Thymus (tissue), 11 donors: ENCODE data around the gene HIVEP3. TPM values are rescaled to one million over a fixed set of nuclear protein-coding genes. Genes with fewer than 3 reads are reported as not detected.

Source experiments
- DNase-seq, 9 donors: peaks; one replicate each; pipeline ENCODE4 v3.0.0-alpha.2; 2013; ENCODE audit warnings: low spot score in 9 of 9, low read depth in 6 of 9, missing footprints in 1 of 9
- H3K27ac ChIP-seq, 2 donors: one replicate each; pipeline ENCODE4 v1.5.1; 2013; ENCODE audit warnings: control low read depth in 1 of 2, low read depth in 1 of 2, low read length in 1 of 2, mild to moderate bottlenecking in 1 of 2, moderate library complexity in 1 of 2
- H3K27me3 ChIP-seq, 2 donors: one replicate each; pipeline ENCODE4 v1.5.1; 2013; ENCODE audit warnings: low read length in 1 of 2; ENCODE audit not compliant: control insufficient read depth in 2 of 2, insufficient read depth in 1 of 2
- H3K36me3 ChIP-seq, 2 donors: one replicate each; pipeline ENCODE4 v1.5.1; 2013; ENCODE audit warnings: low read length in 1 of 2, mild to moderate bottlenecking in 1 of 2, moderate library complexity in 1 of 2; ENCODE audit not compliant: control insufficient read depth in 2 of 2, insufficient read depth in 2 of 2
- H3K4me1 ChIP-seq, 2 donors: one replicate each; pipeline ENCODE4 v1.5.1; 2013; ENCODE audit warnings: low read length in 2 of 2; ENCODE audit not compliant: control insufficient read depth in 2 of 2, insufficient read depth in 2 of 2
- H3K4me3 ChIP-seq, 2 donors: one replicate each; pipeline ENCODE4 v1.5.1; 2013; ENCODE audit warnings: low read length in 2 of 2, control low read depth in 1 of 2, mild to moderate bottlenecking in 1 of 2
- H3K9me3 ChIP-seq, 2 donors: one replicate each; pipeline ENCODE4 v1.5.1; 2013; ENCODE audit warnings: low read length in 1 of 2, mild to moderate bottlenecking in 1 of 2; ENCODE audit not compliant: control insufficient read depth in 2 of 2, insufficient read depth in 1 of 2
- WGBS: extraction: QIAGEN DNeasy Blood & Tissue Kit; methylation state at CpG from one replicate; pipeline ENCODE4 v1.1.7; 2013; 5-methylcytosine and 5-hydroxymethylcytosine counted together
- polyA plus RNA-seq: library from polyadenylated mRNA; stranded (reverse); fragments of 200-250 nt; gene quantifications from one replicate; pipeline ENCODE4 v1.2.3, GENCODE V29; 2013
- total RNA-seq: library from RNA; stranded (reverse); fragments of 120-200 nt; gene quantifications from one replicate; pipeline ENCODE4 v1.2.4, GENCODE V29; 2013
- donor health status: healthy.

The HIVEP3 gene
- total and polyA plus RNA-seq, 2 donors = 6.7 to 12.1 TPM

GRCh38 chr1:41493626-41494350 lies 424.9 kb downstream of the HIVEP3 start:
- no peak overlapping the region for H3K4me3 ChIP-seq
- no peaks in the 10 kb centered on the region for H3K36me3 ChIP-seq
- peaks cover 0 to 4% of the 10 kb centered on the region in 2 donors for H3K9me3 ChIP-seq
- whole genome bisulfite sequencing = 92% methylated on average over 9 of the region's 9 CpGs
- peaks cover 22 to 44% of the 10 kb centered on the region in 2 donors for H3K27me3 ChIP-seq
- DNase-seq = no peak
- no peak overlapping the region for H3K27ac ChIP-seq
- peaks cover 0 to 14% of the 10 kb centered on the region in 2 donors for H3K4me1 ChIP-seq

GRCh38 chr1:41493117-41493536 lies 425.6 kb downstream of the HIVEP3 start:
- H3K4me3 ChIP-seq = no peak overlapping the region

DNA sequence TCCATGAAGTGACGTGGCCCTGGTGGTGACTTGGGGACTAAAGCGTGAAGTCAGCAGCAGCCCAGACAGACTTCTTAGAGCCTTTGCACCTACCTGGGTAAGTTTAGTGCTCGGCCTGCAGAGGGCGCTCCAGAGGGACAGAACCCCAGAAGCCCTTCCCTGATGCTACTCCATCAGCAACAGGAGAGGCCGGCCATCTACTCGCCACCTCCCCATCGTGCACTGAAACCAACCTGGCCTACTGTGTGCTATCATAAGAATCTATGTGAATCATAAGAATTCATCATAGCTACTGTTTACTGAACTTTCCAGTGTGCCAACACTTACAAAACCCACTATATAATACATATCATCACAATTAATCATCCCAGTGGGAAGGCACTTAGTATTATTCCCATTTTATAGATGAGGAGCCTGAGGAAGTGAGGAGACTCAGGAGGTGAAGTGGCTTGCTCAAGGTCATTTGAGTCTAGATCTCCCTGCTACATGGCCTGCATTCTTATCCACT lies 426.3 kb downstream of the HIVEP3 start:
- DNase-seq = peak in 1 of 9 donors; percentile 24
- H3K4me3 ChIP-seq = no peak overlapping the region
- 75% methylated on average over 7 of the region's 7 CpGs for WGBS
- H3K4me1 ChIP-seq = peaks cover 0 to 17% of the 10 kb centered on the region in 2 donors
- H3K9me3 ChIP-seq = peaks cover 0 to 4% of the 10 kb centered on the region in 2 donors
- no peak overlapping the region for H3K27ac ChIP-seq
- no peaks in the 10 kb centered on the region for H3K36me3 ChIP-seq
- H3K27me3 ChIP-seq = peaks cover 22 to 52% of the 10 kb centered on the region in 2 donors

More at GRCh38 chr1:41493117-41493536, 425.6 kb downstream of the HIVEP3 start:
- Histone ChIP-seq H3K27ac (no peak overlapping the region), H3K27me3 (peaks cover 22 to 49% of the 10 kb centered on the region in 2 donors), H3K36me3 (no peaks in the 10 kb centered on the region), H3K4me1 (peaks cover 0 to 14% of the 10 kb centered on the region in 2 donors), H3K9me3 (peaks cover 0 to 4% of the 10 kb centered on the region in 2 donors)
- no peak for DNase-seq
- WGBS = 98% methylated on average over 5 of the region's 5 CpGs

DNA sequence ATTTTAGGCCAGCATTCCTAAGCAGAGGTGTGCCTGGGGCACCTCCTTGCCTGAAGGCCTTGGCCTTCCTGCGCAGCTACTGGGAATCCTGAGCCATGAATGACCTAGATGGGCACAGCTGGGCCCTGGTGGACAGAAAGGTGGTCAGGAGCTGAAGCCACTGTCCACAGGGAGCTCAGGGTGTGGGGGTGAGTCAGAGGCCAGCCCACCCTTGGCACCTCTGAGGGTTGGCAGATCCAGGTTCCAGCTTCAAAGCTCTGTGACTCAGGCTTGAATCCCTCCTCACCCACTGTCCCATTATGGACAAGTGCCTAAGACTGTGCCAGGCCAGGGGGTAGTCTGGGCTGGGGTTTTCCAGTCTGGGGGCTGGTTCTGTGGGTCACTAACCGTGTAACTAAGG lies 427.8 kb downstream of the HIVEP3 start:
- WGBS = 92% methylated on average over 2 of the region's 2 CpGs
- no peak overlapping the region for H3K4me3 ChIP-seq
- no peak for DNase-seq

DNA sequence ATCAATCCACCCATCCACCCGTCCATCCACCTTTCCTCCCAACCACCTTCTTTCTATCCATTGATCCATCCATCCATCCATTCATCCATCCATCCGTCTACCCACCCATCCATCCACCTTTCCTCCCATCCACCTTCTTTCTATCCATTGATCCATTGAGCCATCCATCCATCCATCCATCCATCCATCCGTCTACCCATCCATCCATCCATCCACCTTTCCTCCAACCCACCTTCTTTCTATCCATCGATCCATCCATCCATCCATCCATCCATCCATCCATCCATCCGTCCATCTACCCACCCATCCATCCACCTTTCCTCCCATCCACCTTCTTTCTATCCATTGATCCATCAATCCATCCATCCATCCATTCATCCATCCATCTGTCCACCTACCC lies 429.2 kb downstream of the HIVEP3 start:
- peaks cover 0 to 20% of the 10 kb centered on the region in 2 donors for H3K4me1 ChIP-seq
- WGBS = 95% methylated on average over 5 of the region's 5 CpGs
- no peak overlapping the region for H3K4me3 ChIP-seq
- no peak for DNase-seq
- peaks cover 2 to 52% of the 10 kb centered on the region in 2 donors for H3K27me3 ChIP-seq
- H3K27ac ChIP-seq = no peak overlapping the region
- no peaks in the 10 kb centered on the region for H3K9me3 ChIP-seq
- H3K36me3 ChIP-seq = no peaks in the 10 kb centered on the region

More for the DNA sequence above, 427.8 kb downstream of the HIVEP3 start:
- H3K9me3 ChIP-seq = peaks cover 0 to 4% of the 10 kb centered on the region in 2 donors
- no peaks in the 10 kb centered on the region for H3K36me3 ChIP-seq
- no peak overlapping the region for H3K27ac ChIP-seq
- peaks cover 11 to 52% of the 10 kb centered on the region in 2 donors for H3K27me3 ChIP-seq
- H3K4me1 ChIP-seq = peaks cover 0 to 19% of the 10 kb centered on the region in 2 donors

DNA sequence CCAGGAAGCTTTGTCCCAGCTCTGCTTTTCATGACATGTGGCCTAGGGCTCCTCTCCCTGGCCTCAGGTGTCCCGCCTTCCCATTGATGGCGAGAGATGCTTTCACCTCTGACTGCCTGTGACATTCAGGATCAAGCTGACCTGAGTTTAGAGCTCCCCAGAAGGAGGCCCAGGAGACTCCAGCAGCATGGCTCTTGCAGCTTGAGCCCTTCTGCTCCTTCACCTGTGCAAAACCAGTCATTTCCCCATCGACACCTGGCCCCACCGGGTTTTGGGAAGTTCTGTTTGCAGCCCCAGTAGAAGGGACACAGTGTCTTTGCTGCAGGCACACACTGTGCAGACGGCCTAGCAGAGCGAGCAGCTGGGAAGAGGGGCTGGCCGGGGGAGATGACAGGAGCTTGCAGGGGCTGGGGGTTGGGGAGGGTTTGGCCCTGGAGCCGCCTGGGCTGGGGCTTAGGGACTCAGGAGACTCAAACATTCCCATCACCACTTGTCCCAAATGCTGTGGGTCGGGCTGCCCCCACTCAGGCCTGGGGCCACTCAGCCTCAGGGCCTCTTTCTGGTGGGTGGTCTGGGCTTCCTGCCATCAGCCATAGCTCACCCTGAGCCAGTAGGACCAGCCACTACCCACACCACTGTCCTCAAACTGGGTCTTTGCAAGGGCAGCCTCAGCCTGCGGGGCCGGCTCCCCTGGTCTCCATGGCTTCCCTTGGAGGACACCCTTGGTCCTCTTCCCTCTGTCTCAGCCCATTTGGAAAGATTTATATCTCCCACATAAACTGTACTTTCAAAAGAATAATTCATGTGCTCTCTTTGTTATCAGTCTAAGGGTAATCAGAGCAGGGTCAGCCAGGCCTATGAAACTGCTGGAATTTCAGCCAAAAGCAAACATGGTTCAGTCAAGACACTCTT lies 430.4 kb downstream of the HIVEP3 start:
- 95% methylated on average over 11 of the region's 11 CpGs for WGBS
- Histone ChIP-seq H3K9me3 (no peaks in the 10 kb centered on the region), H3K27me3 (peaks cover 2 to 53% of the 10 kb centered on the region in 2 donors), H3K4me3 (no peak overlapping the region), H3K27ac (no peak overlapping the region), H3K36me3 (no peaks in the 10 kb centered on the region), H3K4me1 (peaks cover 0 to 26% of the 10 kb centered on the region in 2 donors)
- DNase-seq = no peak

GRCh38 chr1:41487126-41488039 lies 431.3 kb downstream of the HIVEP3 start:
- Histone ChIP-seq H3K4me1 (peaks cover 0 to 30% of the 10 kb centered on the region in 2 donors), H3K27me3 (peaks cover 2 to 53% of the 10 kb centered on the region in 2 donors), H3K9me3 (no peaks in the 10 kb centered on the region), H3K27ac (no peak overlapping the region), H3K36me3 (no peaks in the 10 kb centered on the region), H3K4me3 (no peak overlapping the region)
- no peak for DNase-seq
- 65% methylated on average over 16 of the region's 16 CpGs for WGBS

GRCh38 chr1:41486371-41487125 lies 432.2 kb downstream of the HIVEP3 start:
- H3K4me1 ChIP-seq = peaks cover 0 to 30% of the 10 kb centered on the region in 2 donors
- H3K27me3 ChIP-seq = peaks cover 2 to 53% of the 10 kb centered on the region in 2 donors
- H3K36me3 ChIP-seq = no peaks in the 10 kb centered on the region
- 24% methylated on average over 23 of the region's 23 CpGs for WGBS
- H3K9me3 ChIP-seq = no peaks in the 10 kb centered on the region
- no peak for DNase-seq
- no peak overlapping the region for H3K4me3 ChIP-seq
- no peak overlapping the region for H3K27ac ChIP-seq
